ENCODE data around the gene CAPG. TPM values are rescaled to one million over a fixed set of nuclear protein-coding genes. Genes with fewer than 3 reads are reported as not detected.

The CAPG gene
- total RNA-seq, 6 experiments from 2014 or later: 3.3 to 17.4 (median 9.9) TPM

- DNase-seq: no peak
These were observed 21.5 kb upstream of the CAPG start for GRCh38 chr2:85431570-85432205.

GRCh38 chr2:85430752-85431569, 20.8 kb upstream of the CAPG start:
- Histone ChIP-seq H3K27me3 (no peaks in the 10 kb centered on the region), H3K36me3 (no peaks in the 10 kb centered on the region), H3K27ac (no peak overlapping the region), H3K9me3 (no peaks in the 10 kb centered on the region), H3K4me1 (peaks cover 0 to 50% (median 16%) of the 10 kb centered on the region in 4 donors), H3K4me3 (no peak overlapping the region)
- TF ChIP-seq CTCF (IDR thresholded peaks at IDR 0.05): no peak
- no peak for TF ChIP-seq POLR2A (IDR thresholded peaks at IDR 0.05)
- no peak for ATAC-seq
- DNase-seq: no peak
- intact Hi-C loops (cut with DNase I): no loop called here
- WGBS (ENCODE audit: insufficient coverage, low coverage, low lambda C conversion rate, missing lambda C conversion rate): 76% methylated on average over 13 of the region's 16 CpGs

More at GRCh38 chr2:85431570-85432205, 21.5 kb upstream of the CAPG start:
- Histone ChIP-seq H3K4me1 (peaks cover 0 to 47% (median 12%) of the 10 kb centered on the region in 4 donors), H3K27me3 (no peaks in the 10 kb centered on the region), H3K9me3 (no peaks in the 10 kb centered on the region), H3K27ac (no peak overlapping the region), H3K36me3 (no peaks in the 10 kb centered on the region), H3K4me3 (no peak overlapping the region)
- no peak for ATAC-seq
- TF ChIP-seq CTCF (IDR thresholded peaks at IDR 0.05): no peak
- no peak for TF ChIP-seq POLR2A (IDR thresholded peaks at IDR 0.05)
- WGBS (ENCODE audit: insufficient coverage, low coverage, low lambda C conversion rate, missing lambda C conversion rate): 88% methylated on average over 7 of the region's 10 CpGs
- intact Hi-C loops (cut with DNase I): no loop called here

GRCh38 chr2:85429924-85430289, 19.7 kb upstream of the CAPG start:
- no CpG with 5 or more reads among the region's 2 CpGs for WGBS (ENCODE audit: insufficient coverage, low coverage, low lambda C conversion rate, missing lambda C conversion rate)
- no peaks in the 10 kb centered on the region for H3K9me3 ChIP-seq
- DNase-seq: no peak
- ATAC-seq: no peak
- H3K4me1 ChIP-seq: peaks cover 0 to 49% (median 16%) of the 10 kb centered on the region in 4 donors
- no peaks in the 10 kb centered on the region for H3K36me3 ChIP-seq
- H3K27me3 ChIP-seq: no peaks in the 10 kb centered on the region
- TF ChIP-seq CTCF (IDR thresholded peaks at IDR 0.05) (no peak), POLR2A (IDR thresholded peaks at IDR 0.05) (no peak)
- intact Hi-C loops (cut with DNase I): no loop called here
- H3K4me3 ChIP-seq: no peak overlapping the region
- no peak overlapping the region for H3K27ac ChIP-seq

GRCh38 chr2:85429213-85429923, 19.2 kb upstream of the CAPG start:
- no peak for ATAC-seq
- WGBS (ENCODE audit: insufficient coverage, low coverage, low lambda C conversion rate, missing lambda C conversion rate): 73% methylated on average over 4 of the region's 12 CpGs
- Histone ChIP-seq H3K27ac (no peak overlapping the region), H3K4me3 (no peak overlapping the region), H3K4me1 (peaks cover 0 to 50% (median 17%) of the 10 kb centered on the region in 4 donors), H3K9me3 (no peaks in the 10 kb centered on the region), H3K27me3 (no peaks in the 10 kb centered on the region), H3K36me3 (no peaks in the 10 kb centered on the region)
- TF ChIP-seq POLR2A (IDR thresholded peaks at IDR 0.05): no peak
- TF ChIP-seq CTCF (IDR thresholded peaks at IDR 0.05): no peak
- DNase-seq: no peak
- intact Hi-C loops (cut with DNase I): no loop called here

All from right lobe of liver (tissue), 6 donors.